ENCODE measurements around the gene SASH1.

Gene SASH1

GRCh38 chr6:148342350-148343046 lies at the start of gene SASH1:
SASH1 (plus strand) TSS chr6:148342838; CDS start chr6:148343068, 230 bp downstream.
- peak; percentile 10 for DNase-seq

DNA sequence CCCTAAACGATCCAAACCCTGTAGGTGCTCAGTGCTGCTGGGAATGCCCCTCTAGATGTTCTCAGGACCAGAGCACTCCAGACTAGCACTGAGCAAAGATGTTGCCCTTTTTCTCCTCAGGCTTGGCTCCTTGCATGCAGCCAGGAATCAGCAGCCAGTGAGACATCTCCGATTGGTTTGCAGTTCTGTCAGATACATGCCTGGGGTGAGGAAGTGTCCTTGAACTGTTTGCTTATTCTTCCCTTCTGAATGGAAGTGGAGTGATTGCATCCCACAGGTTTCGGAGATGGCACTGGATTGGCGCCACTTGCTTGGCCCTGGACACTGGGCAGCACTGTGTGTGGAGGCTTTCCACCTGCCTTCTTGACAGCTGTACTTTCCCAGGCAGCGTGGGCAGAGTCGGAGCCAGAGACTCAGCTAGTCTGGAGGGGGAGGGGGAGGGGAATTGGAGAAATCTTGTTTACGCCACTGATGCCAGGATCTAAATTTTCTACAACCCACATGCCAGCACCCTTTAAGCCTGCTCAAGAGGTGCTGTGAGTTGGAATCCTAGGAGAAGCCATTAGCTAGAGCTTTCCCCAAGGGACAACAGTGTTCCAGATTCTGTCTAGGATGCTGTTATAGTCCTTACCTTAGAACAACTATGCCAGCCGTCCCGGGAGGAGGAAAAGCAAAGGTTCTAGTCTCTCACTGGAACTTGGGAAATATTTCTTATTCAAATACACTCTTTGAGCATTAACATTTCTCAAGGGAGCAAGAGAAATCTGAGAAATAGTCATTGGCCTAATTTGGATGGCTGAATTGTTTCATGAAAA lies 49.2 kb upstream of the SASH1 start:
- DNase-seq = no peak

- no peak for DNase-seq
Observed at GRCh38 chr6:148294059-148294458, 48.6 kb upstream of the SASH1 start.

- no peak for DNase-seq
Observed at GRCh38 chr6:148295261-148295887, 47.3 kb upstream of the SASH1 start.

- no peak for DNase-seq
Observed at GRCh38 chr6:148296771-148297170, 45.9 kb upstream of the SASH1 start.

GRCh38 chr6:148298683-148299082 lies 44.0 kb upstream of the SASH1 start:
- DNase-seq = no peak

DNA sequence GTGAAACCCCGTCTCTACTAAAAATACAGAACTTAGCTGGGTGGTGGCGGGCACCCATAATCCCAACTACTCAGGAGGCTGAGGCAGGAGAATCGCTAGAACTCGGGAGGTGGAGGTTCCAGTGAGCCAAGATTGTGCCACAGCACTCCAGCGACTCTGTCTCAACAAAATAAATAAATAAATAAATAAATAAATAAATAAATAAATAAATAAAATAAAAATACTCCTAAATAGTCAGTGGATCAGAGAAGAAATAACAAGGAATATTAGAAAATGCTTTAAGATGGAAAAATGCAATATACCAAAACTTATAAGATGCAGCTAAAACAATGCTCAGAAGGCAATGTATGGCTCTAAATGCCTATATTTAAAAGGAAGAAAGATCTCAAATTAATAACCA lies 39.0 kb upstream of the SASH1 start:
- no peak for DNase-seq

- no peak for DNase-seq
Observed at GRCh38 chr6:148304976-148305375, 37.7 kb upstream of the SASH1 start.

- DNase-seq = no peak
Observed at GRCh38 chr6:148306286-148306685, 36.4 kb upstream of the SASH1 start.

DNA sequence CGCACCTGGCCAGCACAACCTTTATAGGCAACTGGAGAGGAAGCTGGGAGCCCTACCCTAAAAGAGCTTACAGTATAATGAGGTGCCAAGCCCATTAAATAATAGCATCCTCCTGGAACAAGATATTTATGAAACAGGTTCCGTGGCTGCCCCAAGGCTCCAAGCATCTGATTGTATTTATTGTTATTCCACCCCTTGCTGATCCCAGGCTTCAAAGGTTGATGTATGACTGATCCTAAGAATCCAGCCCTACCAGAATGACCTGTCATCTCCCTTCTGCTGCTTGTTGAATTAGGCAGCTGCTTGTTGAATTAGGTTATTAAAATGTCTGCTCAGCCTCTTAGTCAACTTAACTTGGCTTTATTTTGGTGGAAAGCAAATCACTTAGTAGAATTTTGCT lies 35.2 kb upstream of the SASH1 start:
- no peak for DNase-seq

GRCh38 chr6:148309301-148309700 lies 33.3 kb upstream of the SASH1 start:
- no peak for DNase-seq

- no peak for DNase-seq
Observed at GRCh38 chr6:148311966-148312669, 30.5 kb upstream of the SASH1 start.

DNA sequence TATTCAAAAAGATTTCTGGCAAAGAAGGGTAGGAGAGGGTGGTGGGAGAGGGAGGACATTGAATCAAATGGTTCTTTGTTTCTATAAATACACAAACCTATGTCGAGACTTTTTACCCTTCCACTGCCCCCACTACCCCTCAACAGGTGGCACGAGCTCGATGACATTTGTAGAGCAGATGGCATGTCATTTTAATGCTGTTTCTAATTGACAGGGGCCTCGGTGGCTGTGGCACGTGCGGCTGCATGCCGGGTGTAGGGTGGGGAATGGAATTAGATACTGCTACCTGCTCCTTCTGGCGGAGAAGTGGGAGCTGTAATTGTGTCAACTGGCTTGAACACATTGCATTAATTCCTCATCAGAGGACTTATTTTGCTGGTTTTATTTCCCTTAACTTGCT lies 29.1 kb upstream of the SASH1 start:
- DNase-seq = no peak

DNA sequence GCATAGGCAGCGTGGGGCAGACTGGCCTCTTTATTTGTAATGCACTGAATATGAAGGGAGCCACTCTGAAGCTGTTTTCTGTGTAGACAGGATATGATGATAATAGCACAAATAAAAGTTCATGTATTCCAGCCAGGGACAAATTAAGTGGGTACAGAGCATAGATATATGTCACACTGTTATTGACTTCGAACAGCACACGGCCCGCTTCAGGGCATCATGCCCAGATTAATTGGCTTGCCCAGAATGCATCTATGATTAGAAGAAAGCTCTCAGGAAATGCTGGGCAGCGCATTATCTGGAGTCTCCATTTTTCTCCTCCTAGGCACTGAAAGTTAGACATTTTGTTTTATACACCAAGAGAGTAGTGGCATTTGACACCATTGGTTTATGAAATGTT lies 26.3 kb upstream of the SASH1 start:
- no peak for DNase-seq

- DNase-seq = no peak
Observed at GRCh38 chr6:148317051-148317450, 25.6 kb upstream of the SASH1 start.

DNA sequence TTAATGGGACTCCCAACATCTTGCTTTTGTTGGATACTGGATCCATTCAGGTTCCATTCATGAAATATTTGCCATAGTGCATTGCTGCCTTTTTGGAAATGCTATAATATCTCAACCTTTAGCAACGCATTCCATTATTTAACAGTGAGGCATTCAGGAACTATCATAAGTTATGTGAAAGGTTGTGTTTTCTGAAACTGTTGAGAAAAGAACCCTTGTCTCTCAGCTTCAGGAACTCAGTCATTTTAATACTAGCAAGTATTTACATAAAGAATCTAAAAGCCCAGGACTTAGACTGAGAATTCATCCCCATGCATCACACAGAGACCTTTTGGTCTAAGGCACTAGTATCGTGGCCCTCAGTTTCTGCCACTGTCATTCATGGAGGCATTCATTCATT lies 24.9 kb upstream of the SASH1 start:
- DNase-seq = no peak

GRCh38 chr6:148322704-148323103 lies 19.9 kb upstream of the SASH1 start:
- DNase-seq = no peak

GRCh38 chr6:148323344-148323743 lies 19.3 kb upstream of the SASH1 start:
- DNase-seq = no peak

- DNase-seq = no peak
Observed at GRCh38 chr6:148324297-148324985, 18.2 kb upstream of the SASH1 start.

DNA sequence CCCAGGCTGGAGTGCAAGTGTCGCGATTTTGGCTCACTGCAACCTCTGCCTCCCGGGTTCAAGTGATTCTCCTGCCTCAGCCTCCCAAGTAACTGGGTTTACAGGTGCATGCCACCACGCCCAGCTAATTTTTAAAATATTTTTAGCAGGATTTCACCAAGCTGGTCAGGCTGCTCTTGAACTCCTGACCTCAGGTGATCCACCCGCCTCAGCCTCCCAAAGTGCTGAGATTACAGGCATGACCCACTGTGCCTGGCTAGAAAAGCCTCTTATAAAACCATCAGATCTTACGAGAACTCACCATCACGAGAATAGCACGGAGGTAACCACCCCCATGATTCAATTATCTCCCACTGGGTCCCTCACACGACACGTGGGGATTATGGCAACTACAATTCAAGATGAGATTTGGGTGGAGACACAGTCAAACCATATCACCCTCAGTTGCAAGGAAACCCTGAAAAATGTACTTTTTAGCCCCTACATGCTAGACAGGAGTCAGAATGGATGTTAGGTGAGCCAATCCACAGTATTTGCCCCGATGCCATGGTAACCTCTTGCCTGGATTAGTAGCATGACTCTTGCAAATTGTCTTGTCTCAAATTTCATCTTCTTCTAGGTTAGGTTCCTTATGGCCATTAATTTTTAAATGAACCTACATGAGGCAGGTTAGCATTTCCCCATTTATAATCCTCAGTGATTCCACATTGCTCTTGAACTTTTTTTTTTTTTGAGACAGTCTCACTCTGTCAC lies 17.1 kb upstream of the SASH1 start:
- DNase-seq = no peak

DNA sequence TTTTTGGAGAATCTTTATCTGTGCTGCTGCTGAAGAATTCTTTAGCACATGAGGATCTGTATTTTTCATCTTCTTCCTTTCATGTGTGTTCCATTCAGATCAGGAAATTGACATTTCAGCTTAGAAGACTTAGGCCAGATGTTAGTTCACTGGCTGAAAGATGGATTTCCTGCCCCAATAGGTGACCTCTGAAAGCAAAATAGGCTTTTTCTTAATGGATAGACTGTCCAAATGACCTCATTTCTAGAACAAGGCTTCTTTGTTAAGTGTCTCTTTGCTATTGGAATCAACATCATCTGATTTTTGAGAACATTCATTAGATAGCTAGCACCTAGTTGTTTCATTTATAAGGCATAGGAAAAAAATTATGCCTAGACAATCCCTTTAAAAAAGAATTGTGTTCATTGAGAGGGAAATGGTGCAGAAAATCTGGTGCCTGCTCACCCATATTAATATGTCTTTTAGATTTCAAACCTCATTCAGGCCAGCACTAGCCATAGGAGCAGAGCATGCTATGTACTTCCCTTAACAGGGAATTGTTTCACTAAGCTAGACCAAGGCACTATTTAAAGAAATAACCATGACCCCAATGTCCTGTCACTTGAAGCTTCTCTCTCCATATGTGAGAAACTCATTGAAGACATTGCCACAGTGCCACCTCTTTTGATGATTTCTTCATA lies 13.6 kb upstream of the SASH1 start:
- no peak for DNase-seq

All from activated naive CD4-positive, alpha-beta T cell treated with Interleukin-2 at 50 U/mL for 16 hours (primary cell).